Measurements from ENCODE around the gene FARS2. TPM values are rescaled to one million over a fixed set of nuclear protein-coding genes. Genes with fewer than 3 reads are reported as not detected.
A peak's percentile ranks its signal among the peaks of the same experiment; 100 is the strongest.

The FARS2 gene
- total RNA-seq, 2 donors from 2014 or later = 16.2 to 18.3 TPM

DNA sequence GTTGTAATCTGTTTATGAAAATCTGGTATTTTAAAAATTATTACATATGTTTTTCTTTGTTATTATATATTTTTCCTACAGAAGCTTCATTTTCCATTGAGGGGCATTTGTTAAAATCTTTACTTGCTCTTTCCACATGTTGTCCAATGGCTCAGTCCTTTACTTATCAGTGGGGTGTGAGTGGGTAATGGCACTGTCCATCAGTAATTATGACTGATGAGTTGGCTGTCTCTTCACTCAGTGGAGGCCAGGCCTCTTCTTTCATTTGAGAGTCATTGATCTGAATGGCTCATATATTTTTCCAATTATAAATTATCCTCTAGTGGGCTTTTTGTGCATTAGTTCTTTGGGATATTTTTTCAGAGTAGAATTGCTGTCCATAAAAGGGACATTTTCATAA lies 45.7 kb downstream of the FARS2 start:
- H3K4me1 ChIP-seq (ENCODE audit: control insufficient read depth, insufficient read depth, low read length) = no peaks in the 10 kb centered on the region
- no peaks in the 10 kb centered on the region for H3K9me3 Mint-ChIP-seq
- H3K4me3 ChIP-seq (ENCODE audit: low read length) = no peak overlapping the region
- no peak overlapping the region for H3K9ac ChIP-seq (ENCODE audit: extremely low read depth, low read length, poor library complexity, severe bottlenecking)
- no peaks in the 10 kb centered on the region for H3K27me3 ChIP-seq (ENCODE audit: control insufficient read depth, insufficient read depth, low read length, poor library complexity, severe bottlenecking)
- no peak for TF ChIP-seq CTCF (conservative IDR thresholded peaks at IDR 0.05)
- no peak overlapping the region for H3K4me3 Mint-ChIP-seq
- H3K27me3 Mint-ChIP-seq (ENCODE audit: insufficient read depth) = no peaks in the 10 kb centered on the region
- H3K27ac Mint-ChIP-seq = no peak overlapping the region
- peaks cover 17% of the 10 kb centered on the region for H3K4me1 Mint-ChIP-seq
- no peak overlapping the region for H3K27ac ChIP-seq (ENCODE audit: low read depth, low read length)
- H3K36me3 Mint-ChIP-seq (ENCODE audit: low read depth) = no peaks in the 10 kb centered on the region
- no peaks in the 10 kb centered on the region for H3K9me3 ChIP-seq (ENCODE audit: control insufficient read depth, low read length)
- H3K36me3 ChIP-seq (ENCODE audit: control insufficient read depth, insufficient read depth, low read length) = no peaks in the 10 kb centered on the region
- DNase-seq = no peak

DNA sequence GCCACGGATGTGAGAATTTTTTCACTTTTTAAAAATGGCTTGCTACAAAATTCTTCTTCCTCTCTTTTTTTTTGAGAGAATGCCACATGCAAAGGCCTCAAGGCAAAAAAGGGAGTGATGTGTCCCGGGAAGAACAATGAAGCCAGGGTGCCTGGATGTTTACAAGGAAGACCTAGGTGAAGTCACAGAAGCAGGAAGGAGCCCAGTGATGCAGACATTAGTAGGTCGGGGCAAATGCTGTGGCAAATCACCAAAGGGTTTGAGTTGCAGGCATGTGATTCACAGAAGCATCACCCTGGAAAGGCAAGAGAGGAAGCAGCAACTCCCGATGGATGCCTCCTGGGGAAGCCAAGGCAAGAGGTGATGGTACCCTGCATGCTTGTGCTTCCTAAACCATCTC lies 46.8 kb downstream of the FARS2 start:
- no peak overlapping the region for H3K27ac ChIP-seq (ENCODE audit: low read depth, low read length)
- H3K4me3 Mint-ChIP-seq = no peak overlapping the region
- 75 to 90% methylated on average over 4 of the region's 4 CpGs for WGBS, 2 experiments (ENCODE audit: insufficient coverage in 1 of 2, insufficient read length in 1 of 2)
- no peaks in the 10 kb centered on the region for H3K36me3 ChIP-seq (ENCODE audit: control insufficient read depth, insufficient read depth, low read length)
- no peaks in the 10 kb centered on the region for H3K9me3 ChIP-seq (ENCODE audit: control insufficient read depth, low read length)
- H3K36me3 Mint-ChIP-seq (ENCODE audit: low read depth) = no peaks in the 10 kb centered on the region
- H3K4me1 Mint-ChIP-seq = peaks cover 21% of the 10 kb centered on the region
- H3K27me3 Mint-ChIP-seq (ENCODE audit: insufficient read depth) = no peaks in the 10 kb centered on the region
- H3K4me1 ChIP-seq (ENCODE audit: control insufficient read depth, insufficient read depth, low read length) = no peaks in the 10 kb centered on the region
- H3K9me3 Mint-ChIP-seq = no peaks in the 10 kb centered on the region
- no peak overlapping the region for H3K4me3 ChIP-seq (ENCODE audit: low read length)
- no peak overlapping the region for H3K27ac Mint-ChIP-seq
- H3K9ac ChIP-seq (ENCODE audit: extremely low read depth, low read length, poor library complexity, severe bottlenecking) = no peak overlapping the region
- TF ChIP-seq CTCF (conservative IDR thresholded peaks at IDR 0.05) = no peak
- H3K27me3 ChIP-seq (ENCODE audit: control insufficient read depth, insufficient read depth, low read length, poor library complexity, severe bottlenecking) = no peaks in the 10 kb centered on the region
- peak; percentile 58 for DNase-seq

- Mint-ChIP-seq H3K4me1 (peaks cover 27% of the 10 kb centered on the region), H3K36me3 (ENCODE audit: low read depth) (peaks cover 2% of the 10 kb centered on the region), H3K4me3 (no peak overlapping the region), H3K27me3 (ENCODE audit: insufficient read depth) (no peaks in the 10 kb centered on the region), H3K9me3 (peaks cover 6% of the 10 kb centered on the region), H3K27ac (no peak overlapping the region)
- 83 to 90% methylated on average over 2 to 4 of the region's 4 CpGs for WGBS, 2 experiments (ENCODE audit: insufficient coverage in 1 of 2, insufficient read length in 1 of 2)
- H3K36me3 ChIP-seq (ENCODE audit: control insufficient read depth, insufficient read depth, low read length) = no peaks in the 10 kb centered on the region
- TF ChIP-seq CTCF (conservative IDR thresholded peaks at IDR 0.05) = no peak
- H3K27me3 ChIP-seq (ENCODE audit: control insufficient read depth, insufficient read depth, low read length, poor library complexity, severe bottlenecking) = no peaks in the 10 kb centered on the region
- no peak overlapping the region for H3K4me3 ChIP-seq (ENCODE audit: low read length)
- no peaks in the 10 kb centered on the region for H3K4me1 ChIP-seq (ENCODE audit: control insufficient read depth, insufficient read depth, low read length)
- H3K9ac ChIP-seq (ENCODE audit: extremely low read depth, low read length, poor library complexity, severe bottlenecking) = no peak overlapping the region
- no peak overlapping the region for H3K27ac ChIP-seq (ENCODE audit: low read depth, low read length)
- H3K9me3 ChIP-seq (ENCODE audit: control insufficient read depth, low read length) = peaks cover 7% of the 10 kb centered on the region
- DNase-seq = no peak
Measured at GRCh38 chr6:5314191-5314865, 53.0 kb downstream of the FARS2 start.
